IPS-20b (cell line): ENCODE data around the gene TTN.

Source experiments
- H3K27ac ChIP-seq: one replicate; pipeline ENCODE4 v1.5.1; 2013; ENCODE audit warnings: low read length
- H3K27me3 ChIP-seq: 2 replicates; pipeline ENCODE4 v1.6.1; 2013; ENCODE audit warnings: mild to moderate bottlenecking, low read length, inconsistent platforms; ENCODE audit not compliant: insufficient read depth
- H3K36me3 ChIP-seq: 2 replicates; pipeline ENCODE4 v1.6.1; 2013; ENCODE audit warnings: low read depth, mild to moderate bottlenecking, inconsistent platforms, low read length, moderate library complexity; ENCODE audit not compliant: insufficient read depth
- H3K4me1 ChIP-seq: 2 replicates; pipeline ENCODE4 v1.6.1; 2013; ENCODE audit warnings: mild to moderate bottlenecking, control low read depth, inconsistent platforms, low read length, moderate library complexity; ENCODE audit not compliant: insufficient read depth
- H3K4me3 ChIP-seq: 2 replicates; pipeline ENCODE4 v1.5.1; 2013; ENCODE audit warnings: mild to moderate bottlenecking, low read length, inconsistent platforms
- H3K9ac ChIP-seq: 2 replicates; pipeline ENCODE4 v1.6.1; 2013; ENCODE audit warnings: low read depth, mild to moderate bottlenecking, inconsistent platforms, low read length, moderate library complexity
- H3K9me3 ChIP-seq: 2 replicates; pipeline ENCODE4 v1.6.1; 2013; ENCODE audit warnings: mild to moderate bottlenecking, low read depth, low read length, inconsistent platforms; ENCODE audit not compliant: insufficient read depth

TTN gene

GRCh38 chr2:178574789-178575188, 232.4 kb downstream of the TTN start:
- no peaks in the 10 kb centered on the region for H3K4me1 ChIP-seq

GRCh38 chr2:178568227-178568626, 239.0 kb downstream of the TTN start:
- peaks cover 66% of the 10 kb centered on the region for H3K36me3 ChIP-seq
- no peaks in the 10 kb centered on the region for H3K4me1 ChIP-seq
- H3K9me3 ChIP-seq: peaks cover 2% of the 10 kb centered on the region; the same call in 1 of the 2 replicates
- H3K27me3 ChIP-seq: no peaks in the 10 kb centered on the region
- no peak overlapping the region for H3K9ac ChIP-seq
- no peak overlapping the region for H3K4me3 ChIP-seq
- H3K27ac ChIP-seq: no peak overlapping the region

More at GRCh38 chr2:178574789-178575188, 232.4 kb downstream of the TTN start:
- Histone ChIP-seq H3K36me3 (peaks cover 55% of the 10 kb centered on the region), H3K27me3 (no peaks in the 10 kb centered on the region), H3K9me3 (no peaks in the 10 kb centered on the region), H3K27ac (no peak overlapping the region), H3K9ac (no peak overlapping the region), H3K4me3 (no peak overlapping the region)

- Histone ChIP-seq H3K4me1 (peaks cover 5% of the 10 kb centered on the region; the same call in 1 of the 2 replicates), H3K36me3 (peaks cover 38% of the 10 kb centered on the region), H3K4me3 (no peak overlapping the region), H3K27me3 (no peaks in the 10 kb centered on the region), H3K27ac (no peak overlapping the region), H3K9me3 (no peaks in the 10 kb centered on the region), H3K9ac (no peak overlapping the region)
These were observed 254.2 kb downstream of the TTN start for GRCh38 chr2:178553047-178553446.

GRCh38 chr2:178550352-178550751, 256.9 kb downstream of the TTN start:
- Histone ChIP-seq H3K9ac (no peak overlapping the region), H3K27ac (no peak overlapping the region), H3K27me3 (no peaks in the 10 kb centered on the region), H3K4me3 (no peak overlapping the region), H3K36me3 (peaks cover 53% of the 10 kb centered on the region), H3K9me3 (no peaks in the 10 kb centered on the region), H3K4me1 (no peaks in the 10 kb centered on the region)

GRCh38 chr2:178542569-178542968, 264.7 kb downstream of the TTN start:
- no peak overlapping the region for H3K27ac ChIP-seq
- H3K4me3 ChIP-seq: no peak overlapping the region
- H3K9ac ChIP-seq: no peak overlapping the region
- H3K9me3 ChIP-seq: no peaks in the 10 kb centered on the region
- H3K36me3 ChIP-seq: peaks cover 71% of the 10 kb centered on the region
- no peaks in the 10 kb centered on the region for H3K27me3 ChIP-seq
- no peaks in the 10 kb centered on the region for H3K4me1 ChIP-seq

- H3K27ac ChIP-seq: no peak overlapping the region
- H3K4me3 ChIP-seq: no peak overlapping the region
- no peak overlapping the region for H3K9ac ChIP-seq
- H3K4me1 ChIP-seq: no peaks in the 10 kb centered on the region
- H3K9me3 ChIP-seq: no peaks in the 10 kb centered on the region
- H3K36me3 ChIP-seq: peaks cover 75% of the 10 kb centered on the region
- H3K27me3 ChIP-seq: no peaks in the 10 kb centered on the region
These were observed 265.1 kb downstream of the TTN start for GRCh38 chr2:178542161-178542560.

GRCh38 chr2:178536037-178536436, 271.2 kb downstream of the TTN start:
- no peak overlapping the region for H3K4me3 ChIP-seq
- no peak overlapping the region for H3K9ac ChIP-seq
- H3K9me3 ChIP-seq: no peaks in the 10 kb centered on the region
- no peak overlapping the region for H3K27ac ChIP-seq
- H3K27me3 ChIP-seq: no peaks in the 10 kb centered on the region
- peaks cover 89% of the 10 kb centered on the region for H3K36me3 ChIP-seq
- H3K4me1 ChIP-seq: no peaks in the 10 kb centered on the region

- Histone ChIP-seq H3K9me3 (no peaks in the 10 kb centered on the region), H3K9ac (no peak overlapping the region), H3K27me3 (no peaks in the 10 kb centered on the region), H3K4me3 (no peak overlapping the region), H3K4me1 (no peaks in the 10 kb centered on the region), H3K36me3 (peaks cover 48% of the 10 kb centered on the region), H3K27ac (no peak overlapping the region)
These were observed 276.1 kb downstream of the TTN start for GRCh38 chr2:178531168-178531567.

- H3K9me3 ChIP-seq: no peaks in the 10 kb centered on the region
- H3K27me3 ChIP-seq: no peaks in the 10 kb centered on the region
- no peak overlapping the region for H3K27ac ChIP-seq
- no peak overlapping the region for H3K9ac ChIP-seq
- no peaks in the 10 kb centered on the region for H3K4me1 ChIP-seq
- H3K4me3 ChIP-seq: no peak overlapping the region
- peaks cover 43% of the 10 kb centered on the region for H3K36me3 ChIP-seq
These were observed 276.5 kb downstream of the TTN start for GRCh38 chr2:178530625-178531142.

- H3K4me3 ChIP-seq: no peak overlapping the region
- peaks cover 38% of the 10 kb centered on the region for H3K36me3 ChIP-seq
- no peaks in the 10 kb centered on the region for H3K27me3 ChIP-seq
- H3K4me1 ChIP-seq: no peaks in the 10 kb centered on the region
- no peak overlapping the region for H3K9ac ChIP-seq
- H3K27ac ChIP-seq: no peak overlapping the region
- H3K9me3 ChIP-seq: no peaks in the 10 kb centered on the region
These were observed 277.1 kb downstream of the TTN start for GRCh38 chr2:178530131-178530530.

- H3K9me3 ChIP-seq: no peaks in the 10 kb centered on the region
- no peak overlapping the region for H3K27ac ChIP-seq
- H3K36me3 ChIP-seq: peaks cover 29% of the 10 kb centered on the region; the same call in 1 of the 2 replicates
- no peaks in the 10 kb centered on the region for H3K27me3 ChIP-seq
- no peaks in the 10 kb centered on the region for H3K4me1 ChIP-seq
- H3K4me3 ChIP-seq: no peak overlapping the region
- no peak overlapping the region for H3K9ac ChIP-seq
These were observed 278.0 kb downstream of the TTN start for GRCh38 chr2:178529194-178529593.

- no peak overlapping the region for H3K4me3 ChIP-seq
- H3K27me3 ChIP-seq: no peaks in the 10 kb centered on the region
- H3K9me3 ChIP-seq: no peaks in the 10 kb centered on the region
- H3K9ac ChIP-seq: no peak overlapping the region
- H3K36me3 ChIP-seq: peaks cover 24% of the 10 kb centered on the region; the same call in 1 of the 2 replicates
- no peak overlapping the region for H3K27ac ChIP-seq
- H3K4me1 ChIP-seq: no peaks in the 10 kb centered on the region
These were observed 278.6 kb downstream of the TTN start for GRCh38 chr2:178528647-178529046.
